Choroid plexus epithelial cell (primary cell): ENCODE results near the gene TRANK1.
"Not testable (repeated sequence)": the region's sequence is repeated elsewhere in the genome, so short reads cannot be mapped to it uniquely, and the experiment has no call there.

Experiments
- DNase-seq: peaks from one replicate; pipeline ENCODE4 v3.0.0-alpha.2; 2010; ENCODE audit warnings: low read depth
- H3K4me3 ChIP-seq: 2 replicates; pipeline ENCODE4 v1.5.1; 2011; ENCODE audit warnings: low read depth, mild to moderate bottlenecking, control low read depth, low read length, moderate library complexity
- TF ChIP-seq, protein P1 (sequence below): conservative IDR thresholded peaks from 2 replicates; pipeline ENCODE4 v1.5.1; 2011; ENCODE audit warnings: low read depth, mild to moderate bottlenecking, control low read depth, inconsistent platforms, low read length, moderate library complexity

TRANK1 gene

DNA sequence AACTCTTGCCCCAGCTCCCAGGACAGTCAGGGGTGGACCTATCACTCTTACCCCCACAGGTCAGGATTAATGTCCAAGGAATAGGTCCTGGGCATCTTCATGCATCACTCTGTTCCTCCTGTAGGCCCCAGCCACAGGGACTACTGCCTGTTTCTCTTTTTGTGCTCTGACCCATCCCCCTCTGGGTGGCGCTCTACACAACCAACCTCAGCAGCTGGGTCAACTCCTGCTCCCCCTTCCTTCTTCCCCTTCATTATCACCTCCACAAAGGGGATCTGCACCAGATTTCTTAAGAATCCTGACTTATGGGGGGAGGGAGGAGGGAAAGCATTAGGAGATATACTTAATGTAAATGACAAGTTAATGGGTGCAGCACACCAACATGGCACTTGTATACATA, 12.2 kb upstream of the TRANK1 start:
- TF ChIP-seq, protein P1, sequence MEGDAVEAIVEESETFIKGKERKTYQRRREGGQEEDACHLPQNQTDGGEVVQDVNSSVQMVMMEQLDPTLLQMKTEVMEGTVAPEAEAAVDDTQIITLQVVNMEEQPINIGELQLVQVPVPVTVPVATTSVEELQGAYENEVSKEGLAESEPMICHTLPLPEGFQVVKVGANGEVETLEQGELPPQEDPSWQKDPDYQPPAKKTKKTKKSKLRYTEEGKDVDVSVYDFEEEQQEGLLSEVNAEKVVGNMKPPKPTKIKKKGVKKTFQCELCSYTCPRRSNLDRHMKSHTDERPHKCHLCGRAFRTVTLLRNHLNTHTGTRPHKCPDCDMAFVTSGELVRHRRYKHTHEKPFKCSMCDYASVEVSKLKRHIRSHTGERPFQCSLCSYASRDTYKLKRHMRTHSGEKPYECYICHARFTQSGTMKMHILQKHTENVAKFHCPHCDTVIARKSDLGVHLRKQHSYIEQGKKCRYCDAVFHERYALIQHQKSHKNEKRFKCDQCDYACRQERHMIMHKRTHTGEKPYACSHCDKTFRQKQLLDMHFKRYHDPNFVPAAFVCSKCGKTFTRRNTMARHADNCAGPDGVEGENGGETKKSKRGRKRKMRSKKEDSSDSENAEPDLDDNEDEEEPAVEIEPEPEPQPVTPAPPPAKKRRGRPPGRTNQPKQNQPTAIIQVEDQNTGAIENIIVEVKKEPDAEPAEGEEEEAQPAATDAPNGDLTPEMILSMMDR = peak; percentile 13
- DNase-seq = no peak
- H3K4me3 ChIP-seq = no peak overlapping the region

DNA sequence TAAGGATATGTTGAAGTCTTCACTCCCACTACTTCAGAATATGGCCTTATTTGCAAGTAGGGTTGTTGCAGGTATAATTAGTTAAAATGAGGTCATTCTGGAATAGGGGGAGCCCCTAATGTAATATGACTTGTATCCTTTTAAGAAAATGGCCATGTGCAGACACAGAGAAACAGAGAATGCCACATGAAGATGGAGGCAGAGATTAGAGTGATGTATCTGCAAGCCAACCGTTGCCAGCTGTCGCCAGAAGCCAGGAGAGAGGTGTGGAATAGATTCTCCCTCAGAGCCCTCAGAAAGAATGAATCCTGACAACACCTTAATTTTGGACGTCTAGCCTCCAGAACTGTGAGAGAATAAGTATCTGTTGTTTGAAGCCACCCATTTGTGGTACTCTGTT, 11.3 kb upstream of the TRANK1 start:
- DNase-seq = no peak
- no peak overlapping the region for H3K4me3 ChIP-seq
- TF ChIP-seq, protein P1 = no peak

DNA sequence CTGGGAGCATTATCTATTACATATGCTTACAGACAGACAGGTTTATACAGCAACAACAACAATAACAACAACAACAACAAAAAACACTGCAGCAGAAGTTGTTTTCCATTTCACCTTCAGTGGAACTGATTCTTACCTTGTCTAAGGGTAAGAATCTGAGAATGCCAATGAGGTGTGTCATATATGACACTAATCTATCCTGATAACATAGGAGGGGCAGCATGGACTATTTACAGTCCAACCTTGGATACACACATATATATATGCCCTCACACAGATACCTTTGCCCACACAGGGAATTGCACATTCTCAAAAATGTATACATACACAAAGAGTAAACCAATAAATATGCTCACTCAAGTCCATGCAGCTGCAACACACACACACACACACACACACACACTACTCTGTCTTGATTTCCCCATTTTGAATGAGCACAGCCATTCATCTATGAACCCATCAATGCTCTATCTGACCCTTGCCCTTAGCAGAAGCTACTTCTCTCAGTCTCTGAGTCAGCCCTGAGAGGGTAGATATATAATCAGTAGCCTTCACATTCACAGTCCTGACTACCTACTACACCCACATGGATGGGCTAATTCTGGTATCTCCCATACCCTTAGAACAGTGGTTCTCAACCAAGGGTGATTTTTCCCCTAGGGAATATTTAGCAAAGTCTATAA, 9.7 kb upstream of the TRANK1 start:
- no peak overlapping the region for H3K4me3 ChIP-seq
- DNase-seq = no peak
- TF ChIP-seq, protein P1 = no peak

DNA sequence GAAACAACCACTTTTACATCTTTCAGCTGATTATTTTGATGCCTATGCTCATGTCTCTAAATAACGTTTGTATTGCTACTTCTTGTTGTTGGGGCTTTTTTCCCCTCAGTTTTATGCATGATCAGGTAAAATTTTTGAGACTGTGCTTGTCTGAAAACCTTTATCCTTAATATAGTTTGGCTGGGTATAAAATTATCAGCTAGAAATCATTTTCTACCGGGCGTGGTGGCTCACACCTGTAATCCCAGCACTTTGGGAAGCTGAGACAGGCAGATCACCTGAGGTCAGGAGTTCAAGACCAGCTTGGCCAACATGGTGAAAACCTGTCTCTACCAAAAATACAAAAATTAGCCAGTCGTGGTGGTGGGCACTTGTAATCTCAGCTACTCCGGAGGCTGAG, 3.0 kb upstream of the TRANK1 start:
- H3K4me3 ChIP-seq, DNase-seq: not testable (repeated sequence)

DNA sequence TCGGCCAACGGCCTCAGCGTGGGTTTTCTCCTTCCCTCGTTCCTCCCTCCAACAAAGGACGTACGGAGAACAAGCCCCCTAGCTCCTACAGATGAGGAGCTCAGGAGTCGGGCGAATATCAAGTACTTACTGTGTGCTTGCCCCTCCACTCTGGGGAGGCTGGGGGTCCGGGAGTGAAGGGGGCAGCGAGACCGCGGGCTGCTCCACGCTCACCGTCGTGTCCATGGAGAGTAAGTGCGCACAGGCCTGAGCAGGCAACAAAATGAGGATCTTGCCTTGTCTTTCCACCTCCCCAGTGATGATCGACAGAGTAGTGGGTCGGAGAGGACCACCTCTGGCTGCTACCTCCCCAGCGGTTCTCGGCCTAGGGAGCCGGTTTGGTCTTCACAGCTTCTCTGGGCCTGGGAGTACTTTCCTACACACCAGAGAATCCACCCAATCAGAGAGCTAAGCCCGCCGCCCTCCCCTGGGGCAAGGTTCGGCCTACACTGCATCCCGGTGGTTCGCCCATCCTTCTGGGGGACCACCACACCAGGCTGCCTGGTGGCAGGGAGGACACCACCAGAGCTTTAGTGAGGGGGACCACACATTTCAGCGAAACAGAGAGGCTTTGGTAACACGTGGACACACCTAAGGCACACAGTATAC, 603 bp upstream of the TRANK1 start:
- no peak for DNase-seq
- TF ChIP-seq, protein P1 = no peak

DNA sequence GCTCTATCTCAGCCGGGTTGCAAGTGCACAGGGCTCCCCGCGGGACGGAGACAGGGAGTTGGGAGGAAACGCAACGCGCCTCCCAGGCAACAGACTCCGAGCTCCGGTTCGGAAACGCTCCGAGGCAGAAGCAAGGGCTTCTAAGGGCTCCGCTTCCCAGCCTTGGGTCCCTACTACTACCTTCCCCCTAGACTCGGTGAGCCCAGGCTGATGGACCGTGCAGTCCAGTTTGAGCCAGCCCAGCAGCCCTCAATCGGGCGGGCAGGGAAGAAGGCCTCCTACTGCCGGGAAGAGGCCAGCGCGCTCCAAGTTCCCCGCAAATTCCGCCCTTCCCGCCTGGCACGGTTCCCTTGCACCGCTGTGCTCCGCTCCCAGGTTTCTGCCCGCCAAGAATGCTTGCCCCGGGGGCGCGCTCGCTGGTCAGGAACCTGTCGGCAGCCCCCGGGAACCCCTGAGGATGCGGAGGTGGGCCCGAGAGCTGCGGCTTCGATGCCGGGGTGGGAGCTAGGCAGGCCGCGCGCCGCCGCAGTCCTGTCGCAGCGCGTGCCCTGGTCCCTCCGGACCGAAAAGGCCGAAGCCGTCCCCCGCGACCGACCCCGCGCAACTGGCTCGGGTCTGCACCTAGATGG, 728 bp downstream of the TRANK1 start:
- TF ChIP-seq, protein P1 = no peak
- DNase-seq = peak; percentile 60
- H3K4me3 ChIP-seq = peak overlapping the region; percentile 70

More for the DNA sequence above, 603 bp upstream of the TRANK1 start:
- H3K4me3 ChIP-seq = peak overlapping the region; percentile 70

DNA sequence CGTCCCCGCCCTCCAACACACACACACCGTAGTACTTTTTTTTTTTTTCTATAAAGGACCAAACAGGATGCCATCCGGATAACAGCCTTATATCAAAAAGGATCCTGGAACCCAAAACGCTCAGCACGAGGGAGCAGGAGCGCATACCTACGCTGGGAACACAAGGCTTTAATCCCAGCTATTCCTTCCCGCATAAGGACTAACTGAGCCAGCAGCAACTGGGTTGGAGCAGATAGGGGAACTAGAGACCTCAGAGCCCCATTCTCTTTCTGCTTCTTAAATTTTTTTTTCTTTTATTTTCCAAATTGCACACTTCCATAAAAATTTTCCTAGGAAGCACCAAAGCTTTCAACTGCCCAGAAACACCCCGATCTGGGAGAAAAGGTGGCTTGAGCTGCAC, 1.3 kb downstream of the TRANK1 start:
- no peak for DNase-seq
- H3K4me3 ChIP-seq = peak overlapping the region; percentile 70

More for the DNA sequence above, 1.3 kb downstream of the TRANK1 start:
- TF ChIP-seq, protein P1 = no peak
